ENCODE measurements around the gene PPARA. TPM values are rescaled to one million over a fixed set of nuclear protein-coding genes. Genes with fewer than 3 reads are reported as not detected.

The PPARA gene
- total RNA-seq, 1 experiment from 2014 or later = 14.5 TPM

- no peak for DNase-seq (ENCODE audit: low read depth, low spot score)
Observed at GRCh38 chr22:46292732-46293131, 142.4 kb downstream of the PPARA start.

More at GRCh38 chr22:46292732-46293131, 142.4 kb downstream of the PPARA start:
- H3K9me3 ChIP-seq (ENCODE audit: control insufficient read depth in 1 of 2, insufficient read depth in 1 of 2, low read depth in 1 of 2, low read length in 2 of 2) = no peaks in the 10 kb centered on the region
- H3K27ac ChIP-seq (ENCODE audit: low read depth, low read length) = no peak overlapping the region
- BruUV-seq (replicated peaks) = no TSS peak
- no peaks in the 10 kb centered on the region for H3K27me3 ChIP-seq (ENCODE audit: insufficient read depth, low read length)
- ATAC-seq = no peak
- H2AFZ ChIP-seq (ENCODE audit: low read depth, low read length, poor library complexity, severe bottlenecking) = no peak overlapping the region
- H3K36me3 ChIP-seq (ENCODE audit: control insufficient read depth in 1 of 2, insufficient read depth in 2 of 2, low read length in 2 of 2) = peaks cover 6 to 10% of the 10 kb centered on the region in 2 experiments; a peak in 2 of 4 replicates
- CTCF ChIA-PET = no interaction called here
- RAD21 ChIA-PET (ENCODE audit: low non-redundant PET in 1 of 2, low total read pairs in 2 of 2, uncharacterized antibody in 2 of 2, unreplicated experiment in 2 of 2) = no interaction called here
- H3K4me2 ChIP-seq (ENCODE audit: low read length) = no peak overlapping the region
- no peak overlapping the region for H3K9ac ChIP-seq (ENCODE audit: low read length)
- no peak overlapping the region for H3K4me3 ChIP-seq (replicated peaks in 1 of 2; ENCODE audit: low read depth in 1 of 2, low read length in 2 of 2)
- H3K79me2 ChIP-seq (ENCODE audit: insufficient read depth, low read length) = peaks cover 11% of the 10 kb centered on the region
- H4K20me1 ChIP-seq (ENCODE audit: insufficient read depth) = no peaks in the 10 kb centered on the region
- POLR2A ChIA-PET = no interaction called here
- TF ChIP-seq YY1 (IDR thresholded peaks at IDR 0.05; ENCODE audit: extremely low read depth, insufficient replicate concordance, low read depth, low read length) (no peak), CBX3 (IDR thresholded peaks at IDR 0.05; ENCODE audit: low read depth) (no peak), CEBPB (IDR thresholded peaks at IDR 0.05; ENCODE audit: low read depth) (no peak), FOSL1 (IDR thresholded peaks at IDR 0.05; ENCODE audit: low read depth) (no peak), ZNF274 (IDR thresholded peaks at IDR 0.05; ENCODE audit: low read depth, low read length) (no peak), SRF (IDR thresholded peaks at IDR 0.05; ENCODE audit: low read depth) (no peak), EZH2 (IDR thresholded peaks at IDR 0.05) (no peak), ATF3 (IDR thresholded peaks at IDR 0.05) (no peak), ZBTB33 (IDR thresholded peaks at IDR 0.05; ENCODE audit: extremely low read depth, insufficient replicate concordance, low read length) (no peak), TCF7L2 (IDR thresholded peaks at IDR 0.05; ENCODE audit: borderline replicate concordance, extremely low read depth, insufficient read depth, insufficient read length) (no peak), EGR1 (IDR thresholded peaks at IDR 0.05; ENCODE audit: low read depth) (no peak), SIN3A (IDR thresholded peaks at IDR 0.05; ENCODE audit: low read depth) (no peak)
- intact Hi-C loops (cut with micrococcal nuclease) = no loop called here
- H3K4me1 ChIP-seq (ENCODE audit: control insufficient read depth in 1 of 2, insufficient read depth in 2 of 2, low read length in 2 of 2) = peaks cover 9 to 17% of the 10 kb centered on the region in 2 experiments; a peak in 3 of 4 replicates
- H3K9me2 ChIP-seq (ENCODE audit: insufficient read depth) = no peaks in the 10 kb centered on the region

MicroRNAs encoded within 50 kb of the gene (microRNA counts, 767-probe panel; counts per million panel counts)
- microRNA hsa-let-7b-5p = 25,395 counts per million, percentile 79 among the panel's probes with 10 or more counts

Other genes with a start within 250 kb of the PPARA start
- 10.5 TPM for gene WNT7B, start 173.4 kb upstream of the PPARA start, total RNA-seq (2021; ENCODE audit: unreplicated experiment)
- 16.3 TPM for gene CDPF1, start 99.8 kb downstream of the PPARA start, total RNA-seq (2021; ENCODE audit: unreplicated experiment)
- not detected for gene PKDREJ, start 112.8 kb downstream of the PPARA start, total RNA-seq (2021; ENCODE audit: unreplicated experiment)
- 22.9 TPM for gene TTC38, start 117.5 kb downstream of the PPARA start, total RNA-seq (2021; ENCODE audit: unreplicated experiment)
- 46.1 TPM for gene GTSE1, start 146.3 kb downstream of the PPARA start, total RNA-seq (2021; ENCODE audit: unreplicated experiment)
- 65.4 TPM for gene TRMU, start 185.2 kb downstream of the PPARA start, total RNA-seq (2021; ENCODE audit: unreplicated experiment)